Gastroesophageal sphincter (tissue), 3 donors: ENCODE results near the gene CDC123.

Experiments used
- CTCF ChIP-seq, 4 experiments: fragments of 200-600 bp in 2 of 4; fragments of 450-650 bp in 2 of 4; sonication (generic) in 1 of 4; IDR thresholded peaks; one replicate each; pipeline ENCODE4 v1.5.1; 2017 to 2019; ENCODE audit warnings: antibody characterized with exemption in 4 of 4, mild to moderate bottlenecking in 2 of 4, moderate library complexity in 2 of 4
- POLR2A ChIP-seq, 2 donors: fragments of 450-650 bp; IDR thresholded peaks; one replicate each; pipeline ENCODE4 v1.6.1; 2017; ENCODE audit warnings: antibody characterized with exemption in 2 of 2, mild to moderate bottlenecking in 2 of 2, moderate library complexity in 1 of 2
- POLR2AphosphoS5 ChIP-seq: sonication (generic); formaldehyde crosslinking; IDR thresholded peaks from one replicate; pipeline ENCODE4 v1.6.1; 2017; ENCODE audit warnings: antibody characterized with exemption

GRCh38 chr10:12200850-12201249, 4.9 kb downstream of the CDC123 start:
- no peak for TF ChIP-seq POLR2A (IDR thresholded peaks at IDR 0.05)
- no peak for TF ChIP-seq CTCF (IDR thresholded peaks at IDR 0.05)
- no peak for TF ChIP-seq POLR2AphosphoS5
